ENCODE data around the gene PRM1. TPM values are rescaled to one million over a fixed set of nuclear protein-coding genes. Genes with fewer than 3 reads are reported as not detected.

PRM1 gene
- total RNA-seq, 2 experiments from 2014 or later = not detected

DNA sequence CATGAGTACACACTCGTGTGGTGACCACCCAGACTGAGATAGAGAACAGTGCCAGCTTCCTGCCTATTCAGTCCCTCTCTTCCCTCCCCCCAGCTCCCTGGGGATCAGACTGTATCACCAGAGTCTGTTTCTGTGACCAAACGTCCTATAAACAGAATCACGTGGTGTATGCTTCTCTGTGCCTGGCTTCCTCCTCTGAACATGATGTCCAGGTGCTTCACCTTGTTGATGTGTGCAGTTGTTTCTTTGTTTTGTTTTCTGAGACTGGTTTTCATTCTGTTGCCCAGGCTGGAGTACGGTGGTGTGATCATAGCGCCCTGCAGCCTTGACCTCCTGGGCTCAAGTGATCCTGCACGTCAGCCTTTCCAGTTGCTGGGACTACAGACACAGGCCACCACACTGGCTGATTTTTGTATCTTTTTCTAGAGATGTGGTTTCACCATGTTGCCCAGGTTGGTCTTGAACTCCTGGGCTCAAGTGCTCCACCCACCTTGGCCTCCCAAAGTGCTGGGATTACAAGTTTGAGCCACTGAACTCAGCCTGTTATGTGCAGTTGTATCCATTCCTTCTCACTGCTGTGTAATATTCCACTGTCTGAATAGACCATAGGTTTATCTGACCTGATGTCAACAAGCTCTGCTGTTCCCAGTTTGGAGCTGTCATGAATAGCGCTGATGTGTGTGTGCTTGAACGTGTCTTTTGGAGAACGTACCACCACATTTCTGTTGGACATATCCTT is 28.9 kb upstream of the PRM1 start:
- ChIA-PET POLR2A (interaction anchor here (0.7 to 6.8 kb wide), 10 partner anchors 12 to 499 kb away, joined by 3 to 79 read pairs (median 4); partner anchors contain the start of gene SOCS1), CTCF (ENCODE audit: unreplicated experiment) (interaction anchor here (1.0 to 2.3 kb wide), 2 partner anchors 12 to 79 kb away, joined by 5 to 20 read pairs; no protein-coding TSS in a partner anchor)
- H3K36me3 ChIP-seq (ENCODE audit: insufficient read depth, low read length) = no peaks in the 10 kb centered on the region; the same call in 1 of the 2 replicates
- peaks cover 16% of the 10 kb centered on the region for H3K9me3 ChIP-seq (ENCODE audit: low read length)
- intact Hi-C loops (cut with micrococcal nuclease; ENCODE audit: unreplicated experiment) = loop anchor here (1.0 to 5.0 kb wide), 3 partner anchors 18 to 655 kb away; partner anchors contain the start of gene TNFRSF17
- H3K4me3 ChIP-seq (ENCODE audit: low read depth, low read length, poor library complexity, severe bottlenecking) = peak overlapping the region; percentile 52
- no peaks in the 10 kb centered on the region for H4K20me1 ChIP-seq (ENCODE audit: insufficient read depth, low read length)
- H3K79me2 ChIP-seq (ENCODE audit: insufficient read depth, low read depth, low read length) = no peaks in the 10 kb centered on the region
- H3K4me1 ChIP-seq (ENCODE audit: insufficient read depth, low read length, poor library complexity, severe bottlenecking) = peaks cover 91% of the 10 kb centered on the region
- TSS peak; percentile 88 for BruUV-seq (replicated peaks)
- peak; percentile 99 for DNase-seq (ENCODE audit: low spot score)
- H3K9me2 ChIP-seq (ENCODE audit: insufficient read depth, low read length) = no peaks in the 10 kb centered on the region
- peak overlapping the region; percentile 79 for H3K4me2 ChIP-seq (ENCODE audit: low read length)
- no peak overlapping the region for H2AFZ ChIP-seq (ENCODE audit: low read length)
- H3K27ac ChIP-seq (ENCODE audit: low read depth, low read length, poor library complexity, severe bottlenecking) = peak overlapping the region; percentile 99
- no peak for TF ChIP-seq EZH2phosphoT487 (IDR thresholded peaks at IDR 0.05; ENCODE audit: borderline replicate concordance, low read depth, low read length)
- TF ChIP-seq, protein P1, sequence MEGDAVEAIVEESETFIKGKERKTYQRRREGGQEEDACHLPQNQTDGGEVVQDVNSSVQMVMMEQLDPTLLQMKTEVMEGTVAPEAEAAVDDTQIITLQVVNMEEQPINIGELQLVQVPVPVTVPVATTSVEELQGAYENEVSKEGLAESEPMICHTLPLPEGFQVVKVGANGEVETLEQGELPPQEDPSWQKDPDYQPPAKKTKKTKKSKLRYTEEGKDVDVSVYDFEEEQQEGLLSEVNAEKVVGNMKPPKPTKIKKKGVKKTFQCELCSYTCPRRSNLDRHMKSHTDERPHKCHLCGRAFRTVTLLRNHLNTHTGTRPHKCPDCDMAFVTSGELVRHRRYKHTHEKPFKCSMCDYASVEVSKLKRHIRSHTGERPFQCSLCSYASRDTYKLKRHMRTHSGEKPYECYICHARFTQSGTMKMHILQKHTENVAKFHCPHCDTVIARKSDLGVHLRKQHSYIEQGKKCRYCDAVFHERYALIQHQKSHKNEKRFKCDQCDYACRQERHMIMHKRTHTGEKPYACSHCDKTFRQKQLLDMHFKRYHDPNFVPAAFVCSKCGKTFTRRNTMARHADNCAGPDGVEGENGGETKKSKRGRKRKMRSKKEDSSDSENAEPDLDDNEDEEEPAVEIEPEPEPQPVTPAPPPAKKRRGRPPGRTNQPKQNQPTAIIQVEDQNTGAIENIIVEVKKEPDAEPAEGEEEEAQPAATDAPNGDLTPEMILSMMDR (conservative IDR thresholded peaks at IDR 0.05; ENCODE audit: low read length) = no peak

DNA sequence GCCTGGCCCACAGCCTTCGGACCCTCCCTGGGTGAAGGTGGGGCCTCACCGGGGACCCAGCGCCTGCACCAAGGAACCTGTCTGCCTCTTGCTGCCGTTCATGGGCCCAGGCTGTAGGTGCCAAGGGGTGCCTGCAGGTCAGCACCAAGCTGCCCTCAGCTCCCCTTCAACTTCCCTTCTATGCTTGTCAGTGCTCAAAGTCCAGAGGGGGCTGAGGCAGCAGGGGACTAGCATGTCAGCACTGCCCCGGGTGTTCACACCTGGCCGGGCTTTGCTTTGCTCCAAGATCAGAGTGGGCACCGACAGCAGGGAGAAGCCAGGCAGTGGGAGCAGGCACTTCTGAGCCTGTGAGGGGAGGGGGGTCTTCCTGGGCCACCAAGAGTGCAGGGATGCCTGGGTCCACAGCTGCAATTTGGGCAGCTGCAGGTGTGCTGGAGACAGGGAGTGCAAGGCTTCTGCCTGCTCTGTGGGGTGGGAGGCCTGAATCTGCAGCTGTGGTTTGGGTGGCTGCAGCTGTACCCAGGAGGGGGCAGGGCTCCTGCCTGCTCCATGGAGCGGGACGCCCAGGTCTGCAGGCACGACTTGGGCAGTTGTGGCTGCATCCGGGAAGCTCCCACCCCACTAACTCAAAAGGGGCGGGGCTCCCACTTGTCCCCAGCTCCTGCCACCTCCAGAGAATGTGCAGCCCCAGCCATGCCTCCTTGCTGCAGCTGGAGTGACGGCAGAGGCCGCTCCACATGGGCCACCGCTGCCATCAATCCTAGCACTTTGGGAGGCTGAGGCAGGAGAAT is 27.6 kb upstream of the PRM1 start:
- no TSS peak for BruUV-seq (replicated peaks)
- no peaks in the 10 kb centered on the region; the same call in 1 of the 2 replicates for H3K36me3 ChIP-seq (ENCODE audit: insufficient read depth, low read length)
- peak overlapping the region; percentile 38 for H3K4me3 ChIP-seq (ENCODE audit: low read depth, low read length, poor library complexity, severe bottlenecking)
- peaks cover 80% of the 10 kb centered on the region for H3K4me1 ChIP-seq (ENCODE audit: insufficient read depth, low read length, poor library complexity, severe bottlenecking)
- DNase-seq (ENCODE audit: low spot score) = peak; percentile 99
- CTCF ChIA-PET (ENCODE audit: unreplicated experiment) = interaction anchor here (0.5 to 2.3 kb wide), 4 partner anchors 9 to 39 kb away, joined by 3 to 20 read pairs (median 4); no protein-coding TSS in a partner anchor
- H3K79me2 ChIP-seq (ENCODE audit: insufficient read depth, low read depth, low read length) = no peaks in the 10 kb centered on the region
- no peak for TF ChIP-seq EZH2phosphoT487 (IDR thresholded peaks at IDR 0.05; ENCODE audit: borderline replicate concordance, low read depth, low read length)
- TF ChIP-seq, protein P1 (conservative IDR thresholded peaks at IDR 0.05; ENCODE audit: low read length) = no peak
- intact Hi-C loops (cut with micrococcal nuclease; ENCODE audit: unreplicated experiment) = loop anchor here (1.0 to 2.0 kb wide), 3 partner anchors 11 to 656 kb away; partner anchors contain the start of gene TNFRSF17
- H3K9me3 ChIP-seq (ENCODE audit: low read length) = peaks cover 16% of the 10 kb centered on the region
- H3K4me2 ChIP-seq (ENCODE audit: low read length) = peak overlapping the region; percentile 79
- no peak overlapping the region for H2AFZ ChIP-seq (ENCODE audit: low read length)
- H4K20me1 ChIP-seq (ENCODE audit: insufficient read depth, low read length) = no peaks in the 10 kb centered on the region
- no peaks in the 10 kb centered on the region for H3K9me2 ChIP-seq (ENCODE audit: insufficient read depth, low read length)
- H3K27ac ChIP-seq (ENCODE audit: low read depth, low read length, poor library complexity, severe bottlenecking) = peak overlapping the region; percentile 99
- POLR2A ChIA-PET = interaction anchor here (1.1 to 6.8 kb wide), 8 partner anchors 10 to 52 kb away, joined by 3 to 79 read pairs (median 7); partner anchors contain the start of gene SOCS1

Data from OCI-LY7 (cell line).